ENCODE data around the gene RTTN. TPM values are rescaled to one million over a fixed set of nuclear protein-coding genes. Genes with fewer than 3 reads are reported as not detected.

RTTN gene
- total and polyA plus RNA-seq, 2 donors (not counting 3 experiments of a cell fraction or from before 2014, with no cell fraction given): 3.1 to 17.4 TPM

- Histone ChIP-seq H3K4me3 (replicated peaks in 1 of 3; ENCODE audit: insufficient read depth in 1 of 3, low read depth in 1 of 3, low read length in 3 of 3) (no peak overlapping the region), H3K9me3 (replicated peaks; ENCODE audit: control insufficient read depth, insufficient read depth, low read length) (no peaks in the 10 kb centered on the region), H4K20me1 (replicated peaks; ENCODE audit: control insufficient read depth, extremely low read depth, insufficient read depth, low read length) (no peaks in the 10 kb centered on the region), H3K9ac (replicated peaks; ENCODE audit: extremely low read depth, insufficient read depth, low read length) (no peak overlapping the region), H3K36me3 (ENCODE audit: control insufficient read depth in 2 of 2, extremely low read depth in 1 of 2, insufficient read depth in 2 of 2, low read length in 2 of 2) (peaks cover 0 to 4% of the 10 kb centered on the region in 2 experiments), H3K79me2 (ENCODE audit: control insufficient read depth, insufficient read depth, low read length) (no peaks in the 10 kb centered on the region), H3K27me3 (ENCODE audit: control insufficient read depth in 2 of 2, insufficient read depth in 2 of 2, low read length in 2 of 2) (no peaks in the 10 kb centered on the region), H3K9me1 (replicated peaks; ENCODE audit: control insufficient read depth, extremely low read depth, insufficient read depth, low read length) (no peaks in the 10 kb centered on the region), H2AFZ (ENCODE audit: low read depth, low read length) (no peak overlapping the region), H3K4me1 (ENCODE audit: control insufficient read depth, extremely low read depth, insufficient read depth, low read length) (no peaks in the 10 kb centered on the region), H3K27ac (ENCODE audit: insufficient read depth, low read depth, low read length) (no peak overlapping the region), H3K4me2 (ENCODE audit: insufficient read depth, low read length) (no peak overlapping the region)
- DNase-seq (ENCODE audit: low read depth, low spot score): no peak
- POLR2A ChIA-PET: no interaction called here
- dilution Hi-C loops (cut with MboI; ENCODE audit: extremely low pct_ligation_motif_present, low sequenced_read_pairs): no loop called here
- no TSS peak for BruUV-seq (replicated peaks)
- CTCF ChIA-PET: interaction anchor here (1.1 to 1.2 kb wide), 2 partner anchors 15 to 18 kb away, joined by 3 read pairs; no protein-coding TSS in a partner anchor
- TF ChIP-seq POLR2A (IDR thresholded peaks at IDR 0.05; ENCODE audit: low read depth, low read length) (no peak), CTCF (IDR thresholded peaks at IDR 0.05; ENCODE audit: extremely low read depth in 1 of 2, insufficient read depth in 1 of 2, low read depth in 1 of 2, low read length in 2 of 2) (no peak), GATA2 (IDR thresholded peaks at IDR 0.05; ENCODE audit: insufficient read depth, insufficient read length, low read depth, low read length) (no peak), POLR2AphosphoS5 (IDR thresholded peaks at IDR 0.05; ENCODE audit: insufficient read depth, low read depth, low read length) (no peak), JUN (IDR thresholded peaks at IDR 0.05; ENCODE audit: borderline replicate concordance, insufficient read depth, insufficient read length, low read depth) (no peak), MAX (IDR thresholded peaks at IDR 0.05; ENCODE audit: insufficient read depth, insufficient read length) (no peak), MYC (IDR thresholded peaks at IDR 0.05; ENCODE audit: low read depth, low read length) (no peak), EZH2 (IDR thresholded peaks at IDR 0.05; ENCODE audit: borderline replicate concordance, low read depth, low read length, severe bottlenecking) (no peak), FOS (IDR thresholded peaks at IDR 0.05; ENCODE audit: borderline replicate concordance, insufficient read depth, low read length) (no peak)
- intact Hi-C loops (cut with micrococcal nuclease): no loop called here
- no peak for FAIRE-seq
These were observed 186.4 kb downstream of the RTTN start for GRCh38 chr18:70019136-70019535.
